HG02642 (cell line): Measurements from ENCODE around the gene MRPL14.

Experiments used
- ATAC-seq: cut with Tn5 transposase; IDR thresholded peaks from one replicate; pipeline ENCODE4 v1.9.1; 2021; ENCODE audit warnings: mild to moderate bottlenecking; ENCODE audit not compliant: unreplicated experiment, poor library complexity

The MRPL14 gene

GRCh38 chr6:44071670-44072451 is 55.4 kb downstream of the MRPL14 start:
- ATAC-seq, result no peak

- no peak for ATAC-seq
Observed at GRCh38 chr6:44068607-44069296, 58.5 kb downstream of the MRPL14 start.

GRCh38 chr6:44067173-44068139 is 59.8 kb downstream of the MRPL14 start:
- no peak for ATAC-seq

GRCh38 chr6:44066394-44067172 is 60.7 kb downstream of the MRPL14 start:
- no peak for ATAC-seq

- no peak for ATAC-seq
Observed at GRCh38 chr6:44065443-44066140, 61.7 kb downstream of the MRPL14 start.

GRCh38 chr6:44064948-44065272 is 62.3 kb downstream of the MRPL14 start:
- no peak for ATAC-seq

GRCh38 chr6:44064089-44064947 is 62.9 kb downstream of the MRPL14 start:
- no peak for ATAC-seq

GRCh38 chr6:44063561-44064059 is 63.6 kb downstream of the MRPL14 start:
- ATAC-seq, result no peak
